ENCODE results near the gene UGDH.

The UGDH gene

GRCh38 chr4:39450618-39451017 lies 76.6 kb downstream of the UGDH start:
- DNase-seq = no peak

Data from NCI-H524 treated with DMSO at 0.1 percent for 48 hours (cell line).